HCT116 (cell line): ENCODE results near the gene CREBBP. TPM values are rescaled to one million over a fixed set of nuclear protein-coding genes. Genes with fewer than 3 reads are reported as not detected.

Experiments used
- ATAC-seq: fragments of 200-7000 bp; cut with Tn5 transposase; 2 replicates; pipeline ENCODE4 v1.9.1; 2020; ENCODE audit warnings: mild to moderate bottlenecking, moderate library complexity
- BruUV-seq: library from RNA; stranded (reverse); fragments of 400-500 nt; replicated peaks from 2 replicates; lab custom pipeline; 2021; lab: Mats Ljungman, UMichigan
- CTCF ChIA-PET: fragments of 300-600 bp; sonication (Branson Sonifier 250); formaldehyde crosslinking; loops from one replicate; lab custom pipeline; 2021; ENCODE audit warnings: antibody characterized with exemption; lab: Charles Lee
- POLR2A ChIA-PET: fragments of 300-600, 350-600 bp; sonication (Branson Sonifier 250); formaldehyde crosslinking; loops from one replicate; lab custom pipeline; 2021; ENCODE audit warnings: antibody characterized with exemption; lab: Charles Lee
- RAD21 ChIA-PET, 2 experiments: fragments of 300-600 bp; sonication (Branson Sonifier 250); formaldehyde crosslinking; loops; one replicate each; lab custom pipeline; 2023; ENCODE audit warnings: low total read pairs in 2 of 2; ENCODE audit not compliant: uncharacterized antibody in 2 of 2, unreplicated experiment in 2 of 2, low non-redundant PET in 1 of 2; lab: Charles Lee
- DNase-seq: peaks from one replicate; pipeline ENCODE4 v3.0.0-alpha.2; 2010; ENCODE audit warnings: low read depth, low spot score
- H2AFZ ChIP-seq: fragments of 200-600 bp; shearing (Covaris generic), sonication (generic); 2 replicates; pipeline ENCODE4 v1.6.1; 2017; ENCODE audit warnings: low read depth, mixed run types, mixed read lengths, antibody characterized with exemption, low read length; ENCODE audit not compliant: poor library complexity, severe bottlenecking
- H3K27ac ChIP-seq: 2 replicates; pipeline ENCODE4 v1.5.1; 2012; ENCODE audit warnings: low read depth, low read length
- H3K27me3 ChIP-seq: fragments of 200-600 bp; sonication (generic); 2 replicates; pipeline ENCODE4 v1.6.1; 2016; ENCODE audit warnings: mixed run types, low read length, mixed read lengths; ENCODE audit not compliant: insufficient read depth
- H3K36me3 ChIP-seq, 2 experiments: fragments of 200-500 bp in 1 of 2; fragments of 200-600 bp in 1 of 2; sonication (Bioruptor generic) in 1 of 2; sonication (generic) in 1 of 2; 2 replicates each; pipeline versions ENCODE4 v1.5.1 to v1.6.1; 2014 to 2016; ENCODE audit warnings: low read length in 2 of 2, inconsistent platforms in 1 of 2, mixed read lengths in 1 of 2, mixed run types in 1 of 2; ENCODE audit not compliant: insufficient read depth in 2 of 2, control insufficient read depth in 1 of 2
- H3K4me1 ChIP-seq, 2 experiments: fragments of 200-600 bp in 1 of 2; sonication (generic) in 1 of 2; 2 replicates each; pipeline versions ENCODE4 v1.5.1 to v1.6.1; 2012 to 2017; ENCODE audit warnings: low read length in 2 of 2, inconsistent platforms in 1 of 2, mild to moderate bottlenecking in 1 of 2, mixed read lengths in 1 of 2, mixed run types in 1 of 2, moderate library complexity in 1 of 2; ENCODE audit not compliant: insufficient read depth in 2 of 2, control insufficient read depth in 1 of 2
- H3K4me2 ChIP-seq: fragments of 200-600 bp; sonication (generic); 2 replicates; pipeline ENCODE4 v1.6.1; 2017; ENCODE audit warnings: mixed run types, low read length, mixed read lengths
- H3K4me3 ChIP-seq, 2 experiments: fragments of 200-600 bp in 1 of 2; sonication (generic) in 1 of 2; replicated peaks in 1 of 2; 2 replicates each; pipeline ENCODE4 v1.5.1; 2011 to 2016; ENCODE audit warnings: low read length in 2 of 2, control low read depth in 1 of 2, low read depth in 1 of 2, mild to moderate bottlenecking in 1 of 2, mixed read lengths in 1 of 2, mixed run types in 1 of 2
- H3K79me2 ChIP-seq: fragments of 200-600 bp; sonication (generic); 2 replicates; pipeline ENCODE4 v1.6.1; 2017; ENCODE audit warnings: mild to moderate bottlenecking, mixed run types, low read length, moderate library complexity, mixed read lengths; ENCODE audit not compliant: insufficient read depth
- H3K9ac ChIP-seq: fragments of 200-600 bp; sonication (generic); 2 replicates; pipeline ENCODE4 v1.6.1; 2016; ENCODE audit warnings: low read length, mixed read lengths
- H3K9me2 ChIP-seq: fragments of 200-600 bp; sonication (generic), shearing (Covaris generic); 2 replicates; pipeline ENCODE4 v1.6.1; 2017; ENCODE audit warnings: mixed run types, mild to moderate bottlenecking, moderate library complexity; ENCODE audit not compliant: insufficient read depth
- H3K9me3 ChIP-seq, 2 experiments: fragments of 200-500 bp in 1 of 2; fragments of 200-600 bp in 1 of 2; sonication (Bioruptor generic) in 1 of 2; sonication (generic) in 1 of 2; 2 replicates each; pipeline ENCODE4 v1.6.1; 2014 to 2017; ENCODE audit warnings: low read length in 2 of 2, mixed read lengths in 2 of 2, inconsistent platforms in 1 of 2, low read depth in 1 of 2, mild to moderate bottlenecking in 1 of 2, mixed run types in 1 of 2, moderate library complexity in 1 of 2; ENCODE audit not compliant: control insufficient read depth in 1 of 2, insufficient read depth in 1 of 2
- H4K20me1 ChIP-seq: fragments of 200-600 bp; sonication (generic), shearing (Covaris generic); 2 replicates; pipeline ENCODE4 v1.6.1; 2017; ENCODE audit warnings: mixed run types, mild to moderate bottlenecking, moderate library complexity; ENCODE audit not compliant: insufficient read depth
- CEBPB ChIP-seq: IDR thresholded peaks from 2 replicates; pipeline ENCODE4 v1.6.1; 2012; ENCODE audit warnings: low read depth
- ELF1 ChIP-seq: IDR thresholded peaks from 2 replicates; pipeline ENCODE4 v1.6.1; 2012; ENCODE audit warnings: low read depth, borderline replicate concordance
- EZH2 ChIP-seq: fragments of 200-600 bp; sonication (generic); IDR thresholded peaks from 2 replicates; pipeline ENCODE4 v1.6.1; 2017; ENCODE audit warnings: antibody characterized with exemption, mixed run types
- EZH2phosphoT487 ChIP-seq: fragments of 200-600 bp; IDR thresholded peaks from 2 replicates; pipeline ENCODE4 v1.6.1; 2018; ENCODE audit warnings: antibody characterized with exemption, borderline replicate concordance
- MAX ChIP-seq: IDR thresholded peaks from 2 replicates; pipeline ENCODE4 v1.6.1; 2012
- POLR2A ChIP-seq: IDR thresholded peaks from 2 replicates; pipeline ENCODE4 v1.7.0; 2011; ENCODE audit warnings: borderline replicate concordance; ENCODE audit not compliant: insufficient read depth, insufficient read length; ENCODE audit errors: extremely low read depth
- POLR2AphosphoS5 ChIP-seq: IDR thresholded peaks from 2 replicates; pipeline ENCODE4 v1.6.1; 2011; ENCODE audit warnings: mild to moderate bottlenecking, low read depth, low read length, moderate library complexity
- RAD21 ChIP-seq: IDR thresholded peaks from 2 replicates; pipeline ENCODE4 v1.6.1; 2012; ENCODE audit warnings: low read depth, mild to moderate bottlenecking
- REST ChIP-seq: IDR thresholded peaks from 2 replicates; pipeline ENCODE4 v1.6.1; 2012; ENCODE audit warnings: low read depth
- SIN3A ChIP-seq: IDR thresholded peaks from 2 replicates; pipeline ENCODE4 v1.6.1; 2012; ENCODE audit warnings: low read depth
- SRF ChIP-seq: IDR thresholded peaks from 2 replicates; pipeline ENCODE4 v1.6.1; 2012; ENCODE audit warnings: low read depth
- TCF7L2 ChIP-seq: IDR thresholded peaks from 2 replicates; pipeline ENCODE4 v1.7.0; 2011; ENCODE audit warnings: borderline replicate concordance, inconsistent platforms; ENCODE audit not compliant: insufficient read depth, insufficient read length; ENCODE audit errors: extremely low read depth
- YY1 ChIP-seq: IDR thresholded peaks from 2 replicates; pipeline ENCODE4 v1.6.1; 2011; ENCODE audit warnings: low read length, low read depth, moderate library complexity, mild to moderate bottlenecking; ENCODE audit not compliant: insufficient replicate concordance; ENCODE audit errors: extremely low read depth
- intact Hi-C: fragments of 100-400 bp; cut with micrococcal nuclease; formaldehyde crosslinking; loops from 2 replicates; pipeline ENCODE4 v1.10.0; 2022
- total RNA-seq: library from RNA; stranded (reverse); gene quantifications from one replicate; pipeline ENCODE4 v1.2.1, GENCODE V29; 2021; ENCODE audit not compliant: unreplicated experiment

CREBBP gene
- total RNA-seq, 1 experiment from 2014 or later, result 42.7 TPM

- ChIA-PET POLR2A (no interaction called here), CTCF (no interaction called here)
- Histone ChIP-seq H3K4me3 (no peak overlapping the region), H3K79me2 (no peaks in the 10 kb centered on the region; the same call in 1 of the 2 replicates), H2AFZ (no peak overlapping the region), H3K9me3 (no peaks in the 10 kb centered on the region), H3K9me2 (no peaks in the 10 kb centered on the region), H4K20me1 (no peaks in the 10 kb centered on the region)
- BruUV-seq, result no TSS peak
- TF ChIP-seq EZH2 (no peak), MAX (no peak), YY1 (no peak), SIN3A (no peak), POLR2A (no peak), ELF1 (no peak), EZH2phosphoT487 (no peak), POLR2AphosphoS5 (no peak)
- TF ChIP-seq, all 23 proteins: peak for 0
- intact Hi-C loops, result no loop called here
- H3K27me3 ChIP-seq, result no peaks in the 10 kb centered on the region
- H3K4me2 ChIP-seq, result no peak overlapping the region
- peaks cover 14 to 42% of the 10 kb centered on the region in 2 experiments for H3K36me3 ChIP-seq
- RAD21 ChIA-PET, result no interaction called here
- H3K27ac ChIP-seq, result no peak overlapping the region
- H3K4me1 ChIP-seq, result no peaks in the 10 kb centered on the region
- no peak overlapping the region for H3K9ac ChIP-seq
- DNase-seq, result no peak
- ATAC-seq, result no peak
Measured at GRCh38 chr16:3766177-3766576, 114.3 kb downstream of the CREBBP start.

GRCh38 chr16:3764409-3764808, 116.1 kb downstream of the CREBBP start:
- no peaks in the 10 kb centered on the region for H3K9me3 ChIP-seq
- no peaks in the 10 kb centered on the region for H3K27me3 ChIP-seq
- ChIA-PET RAD21 (interaction anchor here in 1 of 2 experiments (1.0 kb wide), 1 partner anchor 11 kb away, joined by 3 read pairs; no protein-coding TSS in a partner anchor), CTCF (no interaction called here), POLR2A (no interaction called here)
- no peak overlapping the region for H3K4me3 ChIP-seq
- H3K36me3 ChIP-seq, result peaks cover 11 to 33% of the 10 kb centered on the region in 2 experiments
- intact Hi-C loops, result no loop called here
- H3K4me2 ChIP-seq, result no peak overlapping the region
- H3K27ac ChIP-seq, result no peak overlapping the region
- no TSS peak for BruUV-seq
- H3K79me2 ChIP-seq, result no peaks in the 10 kb centered on the region; the same call in 1 of the 2 replicates
- no peak overlapping the region for H2AFZ ChIP-seq
- H3K4me1 ChIP-seq, result no peaks in the 10 kb centered on the region
- no peaks in the 10 kb centered on the region for H3K9me2 ChIP-seq
- no peak for TF ChIP-seq EZH2
- no peak for TF ChIP-seq REST
- TF ChIP-seq RAD21, result no peak
- no peak for TF ChIP-seq MAX
- no peak for TF ChIP-seq CEBPB
- no peak for TF ChIP-seq TCF7L2
- TF ChIP-seq POLR2A, result no peak
- no peak for TF ChIP-seq SRF
- TF ChIP-seq, all 23 proteins: peak for 0
- no peak for DNase-seq
- Histone ChIP-seq H3K9ac (no peak overlapping the region), H4K20me1 (no peaks in the 10 kb centered on the region)
- ATAC-seq, result no peak
